AG09319 (cell line): Measurements from ENCODE around the gene ACBD7.

Experiments
- DNase-seq: peaks from one replicate; pipeline ENCODE4 v3.0.0-alpha.2; 2010; ENCODE audit warnings: low read depth; ENCODE audit errors: extremely low read depth
- TF ChIP-seq, protein P1 (sequence below): IDR thresholded peaks from 2 replicates; pipeline ENCODE4 v1.5.1; 2011; ENCODE audit warnings: low read depth, mild to moderate bottlenecking, inconsistent platforms, low read length, moderate library complexity

The ACBD7 gene

GRCh38 chr10:15123749-15124184, 35.2 kb upstream of the ACBD7 start:
- no peak for DNase-seq
- TF ChIP-seq, protein P1, sequence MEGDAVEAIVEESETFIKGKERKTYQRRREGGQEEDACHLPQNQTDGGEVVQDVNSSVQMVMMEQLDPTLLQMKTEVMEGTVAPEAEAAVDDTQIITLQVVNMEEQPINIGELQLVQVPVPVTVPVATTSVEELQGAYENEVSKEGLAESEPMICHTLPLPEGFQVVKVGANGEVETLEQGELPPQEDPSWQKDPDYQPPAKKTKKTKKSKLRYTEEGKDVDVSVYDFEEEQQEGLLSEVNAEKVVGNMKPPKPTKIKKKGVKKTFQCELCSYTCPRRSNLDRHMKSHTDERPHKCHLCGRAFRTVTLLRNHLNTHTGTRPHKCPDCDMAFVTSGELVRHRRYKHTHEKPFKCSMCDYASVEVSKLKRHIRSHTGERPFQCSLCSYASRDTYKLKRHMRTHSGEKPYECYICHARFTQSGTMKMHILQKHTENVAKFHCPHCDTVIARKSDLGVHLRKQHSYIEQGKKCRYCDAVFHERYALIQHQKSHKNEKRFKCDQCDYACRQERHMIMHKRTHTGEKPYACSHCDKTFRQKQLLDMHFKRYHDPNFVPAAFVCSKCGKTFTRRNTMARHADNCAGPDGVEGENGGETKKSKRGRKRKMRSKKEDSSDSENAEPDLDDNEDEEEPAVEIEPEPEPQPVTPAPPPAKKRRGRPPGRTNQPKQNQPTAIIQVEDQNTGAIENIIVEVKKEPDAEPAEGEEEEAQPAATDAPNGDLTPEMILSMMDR: no peak

- TF ChIP-seq, protein P1: no peak
- no peak for DNase-seq
These were observed 34.0 kb upstream of the ACBD7 start for GRCh38 chr10:15122477-15123030.

DNA sequence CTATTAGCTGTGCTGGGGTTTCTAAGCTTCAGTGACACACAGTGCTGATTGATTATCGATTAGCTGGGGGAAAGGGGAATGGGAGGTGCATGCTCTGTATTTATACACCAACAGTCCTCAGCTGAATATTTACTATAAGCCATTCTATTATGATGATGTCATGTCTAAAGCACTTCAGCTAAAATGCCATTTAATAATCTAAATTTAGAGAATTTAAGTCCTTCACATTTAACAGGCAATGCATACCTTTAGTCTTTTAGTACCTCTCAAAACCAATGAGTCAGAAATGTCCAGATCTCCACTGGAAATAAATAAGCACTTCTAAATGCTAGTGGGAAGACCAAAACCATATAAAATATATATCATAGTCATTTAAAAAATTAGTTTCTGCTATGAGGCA, 33.1 kb upstream of the ACBD7 start:
- TF ChIP-seq, protein P1: no peak
- no peak for DNase-seq

DNA sequence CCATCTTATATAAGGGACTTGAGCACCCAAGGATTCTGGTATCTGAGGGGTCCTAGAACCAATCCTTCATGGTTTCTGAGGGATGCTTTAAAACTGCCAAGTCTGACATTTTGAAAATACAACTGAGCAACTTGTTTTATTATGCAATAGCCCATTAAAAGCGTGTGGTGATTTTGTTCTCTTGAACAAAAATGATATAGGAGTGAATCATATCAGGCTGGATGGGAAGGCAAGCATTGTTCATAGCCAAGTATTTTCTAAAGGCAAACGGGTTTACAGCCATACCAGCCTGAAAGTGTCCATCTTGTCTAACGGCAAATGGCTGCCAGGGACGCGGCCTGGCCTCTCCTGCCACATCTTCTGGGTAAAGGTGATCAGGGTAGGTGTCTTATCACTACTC, 31.9 kb upstream of the ACBD7 start:
- no peak for DNase-seq
- TF ChIP-seq, protein P1: no peak

DNA sequence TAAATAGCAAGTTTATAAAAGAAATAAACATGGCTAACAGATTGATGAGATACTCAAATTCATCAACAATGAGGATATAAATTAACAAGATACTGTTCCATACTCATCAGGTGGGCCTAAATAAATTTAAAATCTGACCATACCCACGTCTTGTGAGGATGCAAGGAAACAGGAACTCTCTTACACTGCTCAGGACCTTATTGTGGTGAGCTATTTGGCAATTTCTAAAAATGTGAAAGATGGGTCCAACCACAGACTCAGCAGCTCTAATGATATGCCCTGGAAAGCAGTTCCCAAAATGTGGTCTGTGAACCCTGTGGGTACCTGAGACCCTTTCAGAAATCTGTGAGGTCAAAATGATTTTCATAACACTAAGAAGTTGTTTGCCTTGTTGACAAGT, 30.0 kb upstream of the ACBD7 start:
- TF ChIP-seq, protein P1: no peak
- DNase-seq: no peak

DNA sequence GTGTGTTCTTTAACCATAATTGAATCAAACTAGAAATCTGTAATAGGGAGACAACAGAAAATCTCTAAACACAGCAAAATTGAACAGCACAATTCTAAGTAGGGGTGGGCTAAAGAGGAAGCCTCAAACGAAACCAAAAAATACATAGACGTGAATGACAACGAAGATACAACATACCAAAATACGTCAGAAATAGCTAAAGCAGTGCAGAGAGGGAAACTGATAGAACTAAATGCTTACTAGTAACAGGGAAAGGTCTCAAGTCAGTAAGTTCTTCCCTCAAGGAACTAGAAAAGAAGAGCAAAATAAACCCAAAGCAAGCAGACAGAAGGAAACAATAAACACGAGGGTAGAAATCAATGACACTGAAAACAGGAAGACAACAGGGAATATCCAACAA, 27.6 kb upstream of the ACBD7 start:
- DNase-seq: no peak
- TF ChIP-seq, protein P1: no peak

GRCh38 chr10:15113766-15114165, 25.2 kb upstream of the ACBD7 start:
- TF ChIP-seq, protein P1: no peak
- no peak for DNase-seq
